Astrocyte of the spinal cord (primary cell): ENCODE measurements around the gene CA7.

Experiments used
- DNase-seq: peaks from one replicate; pipeline ENCODE4 v3.0.0; 2011; ENCODE audit warnings: low read depth, low spot score
- H3K4me3 ChIP-seq: 2 replicates; pipeline ENCODE4 v1.5.1; 2011; ENCODE audit warnings: low read depth, mild to moderate bottlenecking, low read length, moderate library complexity
- CTCF ChIP-seq: IDR thresholded peaks from 2 replicates; pipeline ENCODE4 v1.5.1; 2012; ENCODE audit warnings: low read depth, mild to moderate bottlenecking, low read length, inconsistent platforms
- in situ Hi-C: cut with HindIII; loops from 2 replicates; pipeline ENCODE4 v1.10.0; 2017; ENCODE audit warnings: low sequenced_read_pairs

Gene CA7

GRCh38 chr16:66844342-66845079 is at the start of gene CA7:
TSS of gene CA7 (plus strand) at chr16:66844414. CDS start at chr16:66844488, 74 bp downstream.
- in situ Hi-C loops: no loop called here
- DNase-seq: no peak
- peak within 1 kb of the TSS; percentile 13 for H3K4me3 ChIP-seq
- TF ChIP-seq CTCF: no peak

- in situ Hi-C loops: no loop called here
- H3K4me3 ChIP-seq: no peak overlapping the region
- peak; percentile 17 for DNase-seq
- TF ChIP-seq CTCF: no peak
Measured at GRCh38 chr16:66798161-66798560, 46.1 kb upstream of the CA7 start.

GRCh38 chr16:66800856-66801255 is 43.4 kb upstream of the CA7 start:
- DNase-seq: no peak
- in situ Hi-C loops: no loop called here
- H3K4me3 ChIP-seq: no peak overlapping the region
- no peak for TF ChIP-seq CTCF

- in situ Hi-C loops: no loop called here
- no peak for DNase-seq
- no peak for TF ChIP-seq CTCF
- H3K4me3 ChIP-seq: no peak within 1 kb of the TSS
Measured at GRCh38 chr16:66801320-66802105, 42.7 kb upstream of the CA7 start, which contains the start of gene TERB1. TSS of gene TERB1 (minus strand) at chr16:66801584. CDS start at chr16:66796798, 4,786 bp downstream.

GRCh38 chr16:66802159-66802558 is 42.1 kb upstream of the CA7 start:
- no peak overlapping the region for H3K4me3 ChIP-seq
- no peak for TF ChIP-seq CTCF
- in situ Hi-C loops: no loop called here
- DNase-seq: no peak

GRCh38 chr16:66809765-66810164 is 34.4 kb upstream of the CA7 start:
- H3K4me3 ChIP-seq: no peak overlapping the region
- in situ Hi-C loops: no loop called here
- DNase-seq: no peak
- TF ChIP-seq CTCF: no peak
